Neural cell (in vitro differentiated cells): Measurements from ENCODE around the gene FCGR3A. TPM values are rescaled to one million over a fixed set of nuclear protein-coding genes. Genes with fewer than 3 reads are reported as not detected.

ENCODE experiments used
- H2AFZ ChIP-seq: fragments of 200-600, 300-800 bp; sonication (generic), shearing (Covaris generic); 2 replicates; pipeline ENCODE4 v1.6.0; 2014; ENCODE audit warnings: low read depth, mild to moderate bottlenecking, antibody characterized with exemption, low read length, moderate library complexity
- H3F3A ChIP-seq: fragments of 200-600 bp; shearing (Covaris generic); 2 replicates; pipeline ENCODE4 v1.6.1; 2016; ENCODE audit warnings: mild to moderate bottlenecking, moderate library complexity, mixed read lengths, antibody characterized with exemption, low read length; ENCODE audit not compliant: insufficient read depth, poor library complexity, severe bottlenecking
- H3K27ac ChIP-seq: fragments of 200-600, 300-800 bp; sonication (generic), shearing (Covaris generic); 2 replicates; pipeline ENCODE4 v1.5.1; 2014; ENCODE audit warnings: mild to moderate bottlenecking, low read length, moderate library complexity
- H3K27me3 ChIP-seq: fragments of 300-800, 200-600 bp; sonication (generic), shearing (Covaris generic); 2 replicates; pipeline ENCODE4 v1.6.0; 2014; ENCODE audit warnings: mild to moderate bottlenecking, low read depth, low read length, moderate library complexity; ENCODE audit not compliant: insufficient read depth
- H3K36me3 ChIP-seq: fragments of 300-800, 200-600 bp; sonication (generic), shearing (Covaris generic); 2 replicates; pipeline ENCODE4 v1.5.1; 2014; ENCODE audit warnings: mild to moderate bottlenecking, antibody characterized with exemption, low read length, moderate library complexity; ENCODE audit not compliant: insufficient read depth
- H3K4me2 ChIP-seq: fragments of 300-800, 200-600 bp; sonication (generic), shearing (Covaris generic); 2 replicates; pipeline ENCODE4 v1.6.0; 2014; ENCODE audit warnings: mild to moderate bottlenecking, low read length
- H3K4me3 ChIP-seq: fragments of 300-800, 200-600 bp; sonication (generic), shearing (Covaris generic); 2 replicates; pipeline ENCODE4 v1.5.1; 2014; ENCODE audit warnings: mild to moderate bottlenecking, low read length, moderate library complexity
- H3K79me2 ChIP-seq: fragments of 200-600 bp; shearing (Covaris generic); replicated peaks from 2 replicates; pipeline ENCODE4 v1.6.0; 2014; ENCODE audit warnings: mild to moderate bottlenecking, low read length, moderate library complexity; ENCODE audit not compliant: insufficient read depth
- H3K9ac ChIP-seq: fragments of 300-800, 200-600 bp; sonication (generic), shearing (Covaris generic); 2 replicates; pipeline ENCODE4 v1.6.1; 2016; ENCODE audit warnings: mild to moderate bottlenecking, low read length, mixed read lengths
- H3K9me2 ChIP-seq: fragments of 200-600 bp; shearing (Covaris generic); 2 replicates; pipeline ENCODE4 v1.6.1; 2016; ENCODE audit warnings: mild to moderate bottlenecking, low read length, mixed read lengths; ENCODE audit not compliant: insufficient read depth
- H3K9me3 ChIP-seq: fragments of 200-600, 300-800 bp; sonication (generic), shearing (Covaris generic); 2 replicates; pipeline ENCODE4 v1.6.1; 2016; ENCODE audit warnings: mild to moderate bottlenecking, mixed run types, low read length, moderate library complexity, mixed read lengths
- H4K20me1 ChIP-seq: fragments of 200-600 bp; shearing (Covaris generic); 2 replicates; pipeline ENCODE4 v1.6.1; 2016; ENCODE audit warnings: mild to moderate bottlenecking, mixed run types; ENCODE audit not compliant: insufficient read depth
- CTCF ChIP-seq: fragments of 450-650 bp; IDR thresholded peaks from 2 replicates; pipeline ENCODE4 v1.5.1; 2014; ENCODE audit warnings: antibody characterized with exemption, mild to moderate bottlenecking, moderate library complexity; ENCODE audit not compliant: poor library complexity, severe bottlenecking
- EP300 ChIP-seq: fragments of 450-650 bp; conservative IDR thresholded peaks from 2 replicates; pipeline ENCODE4 v1.6.1; 2014; ENCODE audit warnings: antibody characterized with exemption, mild to moderate bottlenecking, moderate library complexity; ENCODE audit not compliant: poor library complexity, severe bottlenecking
- EZH2 ChIP-seq: fragments of 200-600, 300-800 bp; shearing (Covaris generic), sonication (generic); IDR thresholded peaks from 2 replicates; pipeline ENCODE4 v1.6.1; 2014; ENCODE audit warnings: antibody characterized with exemption, low read length, borderline replicate concordance, mild to moderate bottlenecking; ENCODE audit not compliant: insufficient read depth, poor library complexity, severe bottlenecking
- MXI1 ChIP-seq: fragments of 450-650 bp; conservative IDR thresholded peaks from 2 replicates; pipeline ENCODE4 v1.6.1; 2014; ENCODE audit warnings: antibody characterized with exemption, mild to moderate bottlenecking; ENCODE audit not compliant: poor library complexity, severe bottlenecking
- POLR2AphosphoS5 ChIP-seq: IDR thresholded peaks from 2 replicates; pipeline ENCODE4 v1.6.1; 2012
- RAD21 ChIP-seq: fragments of 450-650 bp; conservative IDR thresholded peaks from 2 replicates; pipeline ENCODE4 v1.6.1; 2014; ENCODE audit warnings: antibody characterized with exemption, mild to moderate bottlenecking, moderate library complexity
- SMC3 ChIP-seq: fragments of 450-650 bp; conservative IDR thresholded peaks from 2 replicates; pipeline ENCODE4 v1.6.1; 2014; ENCODE audit warnings: antibody characterized with exemption, mild to moderate bottlenecking, moderate library complexity; ENCODE audit not compliant: poor library complexity
- TAF1 ChIP-seq: IDR thresholded peaks from 2 replicates; pipeline ENCODE4 v1.6.1; 2012; ENCODE audit warnings: low read depth
- polyA plus RNA-seq: library from polyadenylated mRNA; depleted of rRNA; stranded (reverse); fragments of >200 nt; gene quantifications from 2 replicates; pipeline ENCODE4 v1.2.3, GENCODE V29; 2014
- TF ChIP-seq, protein P1 (sequence below): IDR thresholded peaks from 2 replicates; pipeline ENCODE4 v1.6.1; 2012; ENCODE audit warnings: borderline replicate concordance

The FCGR3A gene
- polyA plus RNA-seq, 1 donor from 2014 or later = not detected

DNA sequence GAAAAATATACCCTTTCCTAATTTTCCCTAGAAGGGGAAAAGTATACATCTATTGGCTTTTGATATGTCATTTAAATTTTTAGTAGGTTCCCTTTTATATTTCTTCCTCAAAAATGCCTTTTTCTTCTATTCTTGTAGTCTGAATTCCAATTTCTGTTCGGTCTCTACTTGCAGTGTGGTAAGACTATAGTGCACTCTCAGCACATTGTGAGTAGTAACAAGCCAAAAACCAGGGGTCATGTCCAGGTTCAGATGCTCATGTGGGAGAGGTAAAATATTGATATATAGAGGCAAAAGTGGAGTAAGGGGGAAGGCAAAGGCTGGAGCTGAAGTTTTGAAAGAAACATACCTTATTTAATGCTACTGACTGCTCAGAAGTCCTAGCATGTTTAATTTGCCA is 48.4 kb downstream of the FCGR3A start:
- no peak overlapping the region for H3K4me3 ChIP-seq
- H3K27me3 ChIP-seq = peaks cover 12% of the 10 kb centered on the region
- H3K36me3 ChIP-seq = no peaks in the 10 kb centered on the region
- H3K9me2 ChIP-seq = no peaks in the 10 kb centered on the region
- no peaks in the 10 kb centered on the region for H4K20me1 ChIP-seq
- no peaks in the 10 kb centered on the region for H3K9me3 ChIP-seq
- no peak overlapping the region for H3K27ac ChIP-seq
- no peak overlapping the region for H3K4me2 ChIP-seq
- H3K9ac ChIP-seq = no peak overlapping the region
- no peak overlapping the region for H2AFZ ChIP-seq
- TF ChIP-seq SMC3 = no peak
- no peak for TF ChIP-seq TAF1
- no peak for TF ChIP-seq EP300
- TF ChIP-seq EZH2 = no peak
- no peak for TF ChIP-seq CTCF
- TF ChIP-seq MXI1 = no peak
- TF ChIP-seq RAD21 = no peak
- H3K79me2 ChIP-seq = no peaks in the 10 kb centered on the region
- no peaks in the 10 kb centered on the region for H3F3A ChIP-seq

GRCh38 chr1:161499099-161500039 is 50.2 kb downstream of the FCGR3A start:
- peaks cover 12% of the 10 kb centered on the region for H3K27me3 ChIP-seq
- no peak overlapping the region for H2AFZ ChIP-seq
- no peaks in the 10 kb centered on the region for H3K9me2 ChIP-seq
- no peak overlapping the region for H3K27ac ChIP-seq
- H3K9me3 ChIP-seq = no peaks in the 10 kb centered on the region
- no peak overlapping the region for H3K4me2 ChIP-seq
- no peaks in the 10 kb centered on the region for H3K79me2 ChIP-seq
- H3K4me3 ChIP-seq = no peak overlapping the region
- no peaks in the 10 kb centered on the region for H4K20me1 ChIP-seq
- no peak for TF ChIP-seq EP300
- TF ChIP-seq POLR2AphosphoS5 = no peak
- no peak for TF ChIP-seq CTCF
- no peak for TF ChIP-seq RAD21
- TF ChIP-seq MXI1 = no peak
- TF ChIP-seq TAF1 = no peak
- TF ChIP-seq, protein P1, sequence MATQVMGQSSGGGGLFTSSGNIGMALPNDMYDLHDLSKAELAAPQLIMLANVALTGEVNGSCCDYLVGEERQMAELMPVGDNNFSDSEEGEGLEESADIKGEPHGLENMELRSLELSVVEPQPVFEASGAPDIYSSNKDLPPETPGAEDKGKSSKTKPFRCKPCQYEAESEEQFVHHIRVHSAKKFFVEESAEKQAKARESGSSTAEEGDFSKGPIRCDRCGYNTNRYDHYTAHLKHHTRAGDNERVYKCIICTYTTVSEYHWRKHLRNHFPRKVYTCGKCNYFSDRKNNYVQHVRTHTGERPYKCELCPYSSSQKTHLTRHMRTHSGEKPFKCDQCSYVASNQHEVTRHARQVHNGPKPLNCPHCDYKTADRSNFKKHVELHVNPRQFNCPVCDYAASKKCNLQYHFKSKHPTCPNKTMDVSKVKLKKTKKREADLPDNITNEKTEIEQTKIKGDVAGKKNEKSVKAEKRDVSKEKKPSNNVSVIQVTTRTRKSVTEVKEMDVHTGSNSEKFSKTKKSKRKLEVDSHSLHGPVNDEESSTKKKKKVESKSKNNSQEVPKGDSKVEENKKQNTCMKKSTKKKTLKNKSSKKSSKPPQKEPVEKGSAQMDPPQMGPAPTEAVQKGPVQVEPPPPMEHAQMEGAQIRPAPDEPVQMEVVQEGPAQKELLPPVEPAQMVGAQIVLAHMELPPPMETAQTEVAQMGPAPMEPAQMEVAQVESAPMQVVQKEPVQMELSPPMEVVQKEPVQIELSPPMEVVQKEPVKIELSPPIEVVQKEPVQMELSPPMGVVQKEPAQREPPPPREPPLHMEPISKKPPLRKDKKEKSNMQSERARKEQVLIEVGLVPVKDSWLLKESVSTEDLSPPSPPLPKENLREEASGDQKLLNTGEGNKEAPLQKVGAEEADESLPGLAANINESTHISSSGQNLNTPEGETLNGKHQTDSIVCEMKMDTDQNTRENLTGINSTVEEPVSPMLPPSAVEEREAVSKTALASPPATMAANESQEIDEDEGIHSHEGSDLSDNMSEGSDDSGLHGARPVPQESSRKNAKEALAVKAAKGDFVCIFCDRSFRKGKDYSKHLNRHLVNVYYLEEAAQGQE = no peak
- TF ChIP-seq SMC3 = no peak
- no peak for TF ChIP-seq EZH2
- H3F3A ChIP-seq = no peaks in the 10 kb centered on the region
- no peak overlapping the region for H3K9ac ChIP-seq
- H3K36me3 ChIP-seq = no peaks in the 10 kb centered on the region
